Type B pancreatic cell (in vitro differentiated cells): Measurements from ENCODE around the gene NCBP3. TPM values are rescaled to one million over a fixed set of nuclear protein-coding genes. Genes with fewer than 3 reads are reported as not detected.
"Not testable (repeated sequence)": the region's sequence is repeated elsewhere in the genome, so short reads cannot be mapped to it uniquely, and the experiment has no call there.

Experiments
- DNase-seq: peaks from one replicate; pipeline ENCODE4 v3.0.0; 2021; ENCODE audit warnings: mixed read lengths; ENCODE audit not compliant: unreplicated experiment; ENCODE audit errors: extremely low spot score
- H3K27ac Mint-ChIP-seq: 2 replicates; pipeline ENCODE4 v1.8.0; 2021; ENCODE audit warnings: mild to moderate bottlenecking, mixed read lengths
- H3K27me3 Mint-ChIP-seq: 2 replicates; pipeline ENCODE4 v1.8.0; 2021; ENCODE audit warnings: mixed read lengths
- H3K36me3 Mint-ChIP-seq: 2 replicates; pipeline ENCODE4 v1.8.0; 2021; ENCODE audit warnings: mixed read lengths
- H3K4me1 Mint-ChIP-seq: one replicate; pipeline ENCODE4 v1.8.0; 2021; ENCODE audit warnings: mixed read lengths; ENCODE audit not compliant: unreplicated experiment
- H3K4me3 Mint-ChIP-seq: 2 replicates; pipeline ENCODE4 v1.8.0; 2021; ENCODE audit warnings: mild to moderate bottlenecking, mixed read lengths
- H3K9me3 Mint-ChIP-seq: 2 replicates; pipeline ENCODE4 v1.8.0; 2021; ENCODE audit warnings: mixed read lengths
- CTCF ChIP-seq: fragments of 200-600 bp; sonication (generic); conservative IDR thresholded peaks from 2 replicates; pipeline ENCODE4 v1.5.0; 2021; ENCODE audit warnings: antibody characterized with exemption, mild to moderate bottlenecking
- total RNA-seq: library from RNA; stranded (reverse); gene quantifications from 2 replicates; pipeline ENCODE4 v1.2.1, GENCODE V29; 2021; ENCODE audit warnings: low replicate concordance

NCBP3 gene
- total RNA-seq, 1 donor from 2014 or later = 58.2 TPM

- Mint-ChIP-seq H3K4me3 (no peak overlapping the region), H3K27me3 (no peaks in the 10 kb centered on the region), H3K9me3 (no peaks in the 10 kb centered on the region), H3K27ac (no peak overlapping the region), H3K36me3 (no peaks in the 10 kb centered on the region), H3K4me1 (no peaks in the 10 kb centered on the region)
- no peak for TF ChIP-seq CTCF
- no peak for DNase-seq
Measured at GRCh38 chr17:3861761-3862681, 16.0 kb upstream of the NCBP3 start.

GRCh38 chr17:3860939-3861700 is 15.1 kb upstream of the NCBP3 start:
- H3K27ac Mint-ChIP-seq = no peak overlapping the region
- no peak overlapping the region for H3K4me3 Mint-ChIP-seq
- no peaks in the 10 kb centered on the region for H3K36me3 Mint-ChIP-seq
- H3K4me1 Mint-ChIP-seq = no peaks in the 10 kb centered on the region
- no peaks in the 10 kb centered on the region for H3K9me3 Mint-ChIP-seq
- no peak for DNase-seq
- no peak for TF ChIP-seq CTCF
- no peaks in the 10 kb centered on the region for H3K27me3 Mint-ChIP-seq

GRCh38 chr17:3859940-3860339 is 13.9 kb upstream of the NCBP3 start:
- no peaks in the 10 kb centered on the region for H3K4me1 Mint-ChIP-seq
- H3K36me3 Mint-ChIP-seq = no peaks in the 10 kb centered on the region
- H3K4me3 Mint-ChIP-seq = no peak overlapping the region
- TF ChIP-seq CTCF = no peak
- no peak overlapping the region for H3K27ac Mint-ChIP-seq
- DNase-seq = no peak
- no peaks in the 10 kb centered on the region for H3K27me3 Mint-ChIP-seq
- H3K9me3 Mint-ChIP-seq = no peaks in the 10 kb centered on the region

- TF ChIP-seq CTCF = no peak
- H3K4me3 Mint-ChIP-seq = no peak overlapping the region
- H3K4me1 Mint-ChIP-seq = no peaks in the 10 kb centered on the region
- H3K36me3 Mint-ChIP-seq = no peaks in the 10 kb centered on the region
- DNase-seq = no peak
- no peak overlapping the region for H3K27ac Mint-ChIP-seq
- no peaks in the 10 kb centered on the region for H3K9me3 Mint-ChIP-seq
- no peaks in the 10 kb centered on the region for H3K27me3 Mint-ChIP-seq
Measured at GRCh38 chr17:3857261-3858105, 11.4 kb upstream of the NCBP3 start.

GRCh38 chr17:3854204-3854603 is 8.2 kb upstream of the NCBP3 start:
- not testable (repeated sequence) for H3K4me3 Mint-ChIP-seq, H3K27me3 Mint-ChIP-seq, H3K9me3 Mint-ChIP-seq, H3K36me3 Mint-ChIP-seq, H3K4me1 Mint-ChIP-seq, H3K27ac Mint-ChIP-seq, DNase-seq
